HepG2 (cell line): ENCODE measurements around the gene TRPM5. TPM values are rescaled to one million over a fixed set of nuclear protein-coding genes. Genes with fewer than 3 reads are reported as not detected.

Source experiments
- ATAC-seq: fragments of 200-7000 bp; cut with Tn5 transposase; 3 replicates; pipeline ENCODE4 v1.9.1; 2020; ENCODE audit warnings: mild to moderate bottlenecking, moderate library complexity
- BruUV-seq: library from RNA; stranded (reverse); fragments of 400-500 nt; replicated peaks from 2 replicates; lab custom pipeline; 2021; lab: Mats Ljungman, UMichigan
- CTCF ChIA-PET: fragments of 300-600 bp; formaldehyde crosslinking; extraction: SDS; loops from one replicate; lab custom pipeline; 2021; ENCODE audit warnings: low total read pairs, inconsistent platforms, low intra/inter-chr PET ratio; lab: Yijun Ruan, JAX
- POLR2A ChIA-PET: fragments of 350-600 bp; sonication (Branson Sonifier 250); formaldehyde crosslinking; loops from one replicate; lab custom pipeline; 2020; ENCODE audit warnings: antibody characterized with exemption, inconsistent platforms; lab: Yijun Ruan, JAX
- DNase-seq: peaks from one replicate; pipeline ENCODE4 v3.0.0-alpha.2; 2015; ENCODE audit warnings: low spot score
- FAIRE-seq: peaks from 3 replicates; lab custom pipeline; 2011; peaks lifted over from hg19 to GRCh38; lab: Jason Lieb, UNC
- H2AFZ ChIP-seq: one replicate; pipeline ENCODE4 v1.6.1; 2011; ENCODE audit warnings: low read length, inconsistent platforms
- H3K27ac ChIP-seq: fragments of 300-600 bp; 3 replicates; pipeline ENCODE4 v1.8.0; 2011; ENCODE audit warnings: mixed run types, mild to moderate bottlenecking, mixed read lengths, low read length, inconsistent platforms; ENCODE audit not compliant: insufficient read depth; ENCODE audit errors: extremely low read length
- H3K27me3 ChIP-seq, 2 experiments: fragments of 200-600 bp in 1 of 2; 2 replicates in 1 of 2; 3 replicates in 1 of 2; pipeline versions ENCODE4 v1.6.0 to v1.8.0; 2011; ENCODE audit warnings: low read length in 2 of 2, mild to moderate bottlenecking in 2 of 2, moderate library complexity in 2 of 2, inconsistent platforms in 1 of 2; ENCODE audit not compliant: insufficient read depth in 2 of 2, control insufficient read depth in 1 of 2
- H3K36me3 ChIP-seq, 2 experiments: fragments of 200-600 bp in 1 of 2; replicated peaks in 1 of 2; 2 replicates in 1 of 2; 3 replicates in 1 of 2; pipeline versions ENCODE4 v1.5.1 to v1.8.0; 2011; ENCODE audit warnings: low read length in 2 of 2, inconsistent platforms in 1 of 2; ENCODE audit not compliant: insufficient read depth in 2 of 2, control insufficient read depth in 1 of 2
- H3K4me1 ChIP-seq: 2 replicates; pipeline ENCODE4 v1.5.1; 2012; ENCODE audit warnings: low read length, inconsistent platforms; ENCODE audit not compliant: insufficient read depth
- H3K4me2 ChIP-seq: 2 replicates; pipeline ENCODE4 v1.6.0; 2011; ENCODE audit warnings: low read depth, low read length, inconsistent platforms
- H3K4me3 ChIP-seq, 3 experiments: fragments of 200-600 bp in 1 of 3; sonication (generic), shearing (Covaris generic) in 1 of 3; replicated peaks in 1 of 3; 2 replicates each; pipeline ENCODE4 v1.5.1; 2011 to 2016; ENCODE audit warnings: low read length in 3 of 3, inconsistent platforms in 2 of 3, low read depth in 2 of 3, mild to moderate bottlenecking in 2 of 3, control low read depth in 1 of 3, mixed read lengths in 1 of 3; ENCODE audit not compliant: insufficient read depth in 1 of 3
- H3K79me2 ChIP-seq: one replicate; pipeline ENCODE4 v1.6.1; 2011; ENCODE audit warnings: low read length, inconsistent platforms; ENCODE audit not compliant: insufficient read depth
- H3K9ac ChIP-seq: 2 replicates; pipeline ENCODE4 v1.6.0; 2011; ENCODE audit warnings: mild to moderate bottlenecking, low read depth, low read length, inconsistent platforms; ENCODE audit not compliant: insufficient read depth
- H3K9me3 ChIP-seq: 2 replicates; pipeline ENCODE4 v1.5.1; 2012; ENCODE audit warnings: mild to moderate bottlenecking, low read length
- H4K20me1 ChIP-seq: 2 replicates; pipeline ENCODE4 v1.6.0; 2011; ENCODE audit warnings: inconsistent platforms, mild to moderate bottlenecking, low read length, moderate library complexity; ENCODE audit not compliant: insufficient read depth
- CENPBD1 ChIP-seq: sonication (generic); formaldehyde crosslinking; IDR thresholded peaks from 2 replicates; pipeline ENCODE4 v1.8.0; 2022; ENCODE audit warnings: missing genetic modification reagents, low read depth, mild to moderate bottlenecking, borderline replicate concordance
- HOXA3 ChIP-seq: sonication (generic); formaldehyde crosslinking; IDR thresholded peaks from 2 replicates; pipeline ENCODE4 v1.5.0; 2020; ENCODE audit warnings: missing genetic modification reagents
- IRF2 ChIP-seq: IDR thresholded peaks from 2 replicates; pipeline ENCODE4 v1.6.1; 2018; ENCODE audit warnings: missing genetic modification reagents, missing compliant biosample characterization
- NR3C1 ChIP-seq: sonication (generic); formaldehyde crosslinking; IDR thresholded peaks from 2 replicates; pipeline ENCODE4 v1.4.0; 2020; ENCODE audit warnings: missing genetic modification reagents
- ONECUT2 ChIP-seq: sonication (generic); formaldehyde crosslinking; IDR thresholded peaks from 2 replicates; pipeline ENCODE4 v1.4.0; 2020; ENCODE audit warnings: missing genetic modification reagents
- PLSCR1 ChIP-seq: sonication (generic); formaldehyde crosslinking; IDR thresholded peaks from 2 replicates; pipeline ENCODE4 v1.5.0; 2020; ENCODE audit warnings: missing genetic modification reagents, mild to moderate bottlenecking, borderline replicate concordance
- WGBS: methylation state at CpG from one replicate; pipeline ENCODE4 v1.1.6; 2017; ENCODE audit warnings: low lambda C conversion rate; 5-methylcytosine and 5-hydroxymethylcytosine counted together
- in situ Hi-C: cut with HindIII; loops from 2 replicates; pipeline ENCODE4 v1.10.0; 2017; ENCODE audit warnings: low pct_unique_long_range_greater_than_20kb; ENCODE audit not compliant: extremely low pct_ligation_motif_present
- intact Hi-C: fragments of 100-400 bp; cut with micrococcal nuclease; formaldehyde crosslinking; loops from one replicate; pipeline ENCODE4 v1.10.0; 2022; ENCODE audit not compliant: unreplicated experiment
- polyA plus RNA-seq, 8 experiments: library from polyadenylated mRNA; depleted of rRNA in 3 of 8; stranded (reverse) in 7 of 8; unstranded in 1 of 8; fragments of >200 nt; fragmentation: Illumina TruSeq in 4 of 8; extraction: Trizol in 4 of 8; gene quantifications; 2 replicates each; pipeline versions ENCODE4 v1.2.1 to v1.2.3, GENCODE V29; 2011 to 2016; ENCODE audit warnings: low read depth in 4 of 8, missing spikeins in 1 of 8, mixed read lengths in 1 of 8; ENCODE audit not compliant: insufficient read depth in 1 of 8
- total RNA-seq, 5 experiments: library from RNA; depleted of rRNA; stranded (reverse); fragments of >200 nt; fragmentation: Illumina TruSeq; extraction: Trizol; gene quantifications; 2 replicates each; pipeline ENCODE4 v1.2.3, GENCODE V29; 2016; ENCODE audit warnings: low read depth in 1 of 5
- TF ChIP-seq, protein P1 (sequence below): sonication (generic); formaldehyde crosslinking; IDR thresholded peaks from 2 replicates; pipeline ENCODE4 v1.5.0; 2020; ENCODE audit warnings: missing genetic modification reagents

Gene TRPM5
- total and polyA plus RNA-seq, 2 of the 13 experiments (the other 11 are each of a cell fraction or from before 2014, with no cell fraction given): 0.12 TPM; not detected in 1

- no peak for ATAC-seq
Measured at GRCh38 chr11:2447253-2447950, 3.1 kb upstream of the TRPM5 start.

GRCh38 chr11:2446590-2447252 lies 2.4 kb upstream of the TRPM5 start:
- H3K27ac ChIP-seq: no peak overlapping the region
- DNase-seq: no peak
- no peaks in the 10 kb centered on the region for H3K36me3 ChIP-seq
- CTCF ChIA-PET: no interaction called here
- TF ChIP-seq, protein P1, sequence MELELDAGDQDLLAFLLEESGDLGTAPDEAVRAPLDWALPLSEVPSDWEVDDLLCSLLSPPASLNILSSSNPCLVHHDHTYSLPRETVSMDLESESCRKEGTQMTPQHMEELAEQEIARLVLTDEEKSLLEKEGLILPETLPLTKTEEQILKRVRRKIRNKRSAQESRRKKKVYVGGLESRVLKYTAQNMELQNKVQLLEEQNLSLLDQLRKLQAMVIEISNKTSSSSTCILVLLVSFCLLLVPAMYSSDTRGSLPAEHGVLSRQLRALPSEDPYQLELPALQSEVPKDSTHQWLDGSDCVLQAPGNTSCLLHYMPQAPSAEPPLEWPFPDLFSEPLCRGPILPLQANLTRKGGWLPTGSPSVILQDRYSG (CRISPR knock-in tag): no peak
- no peak for TF ChIP-seq PLSCR1 (CRISPR knock-in tag)
- no peak for TF ChIP-seq ONECUT2
- no peak for TF ChIP-seq CENPBD1
- no peak for FAIRE-seq
- in situ Hi-C loops (no loop called here), intact Hi-C loops (no loop called here)
- no peaks in the 10 kb centered on the region for H3K9me3 ChIP-seq
- no peaks in the 10 kb centered on the region for H3K4me1 ChIP-seq
- no peak overlapping the region for H2AFZ ChIP-seq
- H3K4me2 ChIP-seq: no peak overlapping the region
- BruUV-seq: no TSS peak
- no peak for ATAC-seq
- H4K20me1 ChIP-seq: no peaks in the 10 kb centered on the region
- peaks cover 23 to 83% of the 10 kb centered on the region in 2 experiments for H3K27me3 ChIP-seq
- POLR2A ChIA-PET: no interaction called here
- no peak overlapping the region for H3K4me3 ChIP-seq
- H3K79me2 ChIP-seq: no peaks in the 10 kb centered on the region
- WGBS: 4% methylated on average over 8 of the region's 15 CpGs
- H3K9ac ChIP-seq: no peak overlapping the region

More at GRCh38 chr11:2447253-2447950, 3.1 kb upstream of the TRPM5 start:
- Histone ChIP-seq H3K27ac (no peak overlapping the region), H3K9me3 (no peaks in the 10 kb centered on the region), H3K4me2 (no peak overlapping the region), H3K27me3 (peaks cover 26 to 87% of the 10 kb centered on the region in 2 experiments), H4K20me1 (no peaks in the 10 kb centered on the region), H3K4me3 (no peak overlapping the region), H3K79me2 (no peaks in the 10 kb centered on the region), H3K4me1 (no peaks in the 10 kb centered on the region), H2AFZ (no peak overlapping the region), H3K36me3 (no peaks in the 10 kb centered on the region), H3K9ac (no peak overlapping the region)
- DNase-seq (no peak), FAIRE-seq (no peak)
- in situ Hi-C loops (no loop called here), intact Hi-C loops (no loop called here)
- TF ChIP-seq HOXA3 (no peak), NR3C1 (CRISPR knock-in tag) (no peak), IRF2 (CRISPR knock-in tag) (no peak)
- ChIA-PET CTCF (no interaction called here), POLR2A (no interaction called here)
- WGBS: 0% methylated on average over 1 of the region's 12 CpGs
- no TSS peak for BruUV-seq
